HG03066 (cell line): ENCODE measurements around the gene FBXL13.
"Not testable (repeated sequence)": the region's sequence is repeated elsewhere in the genome, so short reads cannot be mapped to it uniquely, and the experiment has no call there.

Experiments used
- ATAC-seq: cut with Tn5 transposase; IDR thresholded peaks from one replicate; pipeline ENCODE4 v1.9.1; 2021; ENCODE audit warnings: low read depth; ENCODE audit not compliant: unreplicated experiment

The FBXL13 gene

DNA sequence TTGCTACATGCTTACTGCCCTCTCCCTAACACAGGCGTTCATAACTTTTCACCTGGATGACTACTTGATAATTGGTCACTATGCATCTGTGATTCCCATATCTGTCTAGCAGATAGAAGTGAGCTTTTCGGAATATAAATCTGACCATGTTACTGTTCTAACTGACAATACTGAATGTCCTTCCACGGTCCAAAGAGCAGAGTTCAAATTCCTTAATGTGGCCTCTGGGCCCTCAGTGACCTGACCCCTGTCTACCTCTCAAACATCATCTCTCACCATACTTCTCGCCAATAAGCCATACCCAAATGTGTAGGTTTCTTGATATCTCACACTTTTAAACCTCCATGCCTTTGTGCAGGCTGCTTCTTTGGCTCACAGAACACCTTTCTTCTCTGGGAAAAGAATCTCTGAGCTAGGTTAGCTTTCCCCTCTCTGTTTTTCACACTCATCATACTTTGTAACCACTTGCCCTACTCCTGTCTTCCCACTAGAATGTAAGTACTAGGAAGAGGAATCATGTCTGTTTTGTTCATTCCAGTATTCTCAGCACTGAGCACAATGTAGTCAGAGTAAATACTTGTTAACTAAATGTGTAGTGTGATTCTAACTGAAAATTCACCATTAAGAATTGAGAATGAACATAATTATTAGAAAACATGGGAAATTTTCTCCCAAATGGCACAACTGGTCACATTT lies 201.0 kb downstream of the FBXL13 start:
- ATAC-seq, result peak; percentile 23

GRCh38 chr7:102872460-102872859 lies 202.1 kb downstream of the FBXL13 start:
- no peak for ATAC-seq

- no peak for ATAC-seq
Measured at GRCh38 chr7:102869195-102869594, 205.4 kb downstream of the FBXL13 start.

- no peak for ATAC-seq
Measured at GRCh38 chr7:102866535-102867215, 207.9 kb downstream of the FBXL13 start.

DNA sequence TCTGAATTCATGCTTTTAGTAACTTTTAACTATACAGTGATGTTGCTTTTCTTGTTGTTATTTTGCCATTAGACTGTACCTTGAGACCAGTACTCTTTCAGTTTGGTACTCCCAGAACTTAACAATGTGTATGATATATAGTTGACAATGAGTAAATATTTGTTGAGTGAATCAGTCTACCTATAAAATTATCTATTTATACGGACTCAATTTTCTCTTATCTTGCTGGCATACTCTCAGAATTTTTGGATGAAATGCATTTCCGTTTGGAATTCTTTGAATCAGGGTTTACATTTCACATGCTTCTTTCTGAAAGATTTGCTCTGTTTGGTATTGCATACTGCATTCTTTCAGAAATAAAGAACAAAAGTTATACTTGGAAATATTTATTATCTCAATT lies 209.6 kb downstream of the FBXL13 start:
- ATAC-seq, result no peak

- no peak for ATAC-seq
Measured at GRCh38 chr7:102860351-102860811, 214.2 kb downstream of the FBXL13 start.

GRCh38 chr7:102859799-102860125 lies 214.8 kb downstream of the FBXL13 start:
- no peak for ATAC-seq

GRCh38 chr7:102859084-102859798 lies 215.4 kb downstream of the FBXL13 start:
- ATAC-seq, result no peak

DNA sequence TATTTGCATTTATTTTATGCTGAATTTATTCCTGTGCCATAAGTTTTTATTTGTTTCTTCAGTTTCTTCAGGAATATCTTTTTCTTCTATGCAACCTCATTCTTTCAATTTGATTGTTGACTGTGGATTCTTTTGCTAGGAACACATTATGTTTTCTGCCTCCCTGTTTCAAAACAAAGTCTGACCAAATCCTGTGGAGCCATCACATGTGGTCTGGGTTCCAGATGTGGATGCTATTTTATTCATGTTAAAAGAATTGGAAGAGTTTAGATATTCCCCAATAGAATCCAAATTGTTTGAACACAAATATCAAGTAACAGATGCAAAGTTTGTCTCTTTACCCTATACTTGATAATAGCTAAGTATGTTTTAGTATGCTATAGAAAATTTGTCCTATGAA lies 218.6 kb downstream of the FBXL13 start:
- no peak for ATAC-seq

DNA sequence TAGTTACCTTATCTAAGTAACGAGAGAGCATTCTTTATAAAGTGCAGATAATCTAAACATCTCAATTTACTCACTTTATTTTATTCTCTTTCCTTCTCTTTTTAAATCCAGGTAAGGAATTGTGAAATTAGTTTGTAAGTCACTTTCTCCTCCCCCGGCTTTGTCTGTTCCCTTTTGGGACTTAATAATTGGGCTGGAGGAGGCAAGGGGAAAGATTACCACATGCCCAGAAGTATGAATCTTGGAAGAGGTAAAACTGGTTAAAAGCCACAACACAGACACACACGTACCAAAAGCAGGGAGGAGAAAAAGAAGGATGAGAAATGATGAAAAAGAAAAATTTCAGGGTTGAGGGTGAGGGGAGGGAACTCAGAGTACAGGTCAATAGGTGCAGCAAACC lies 225.1 kb downstream of the FBXL13 start:
- no peak for ATAC-seq

GRCh38 chr7:102849079-102849478 lies 225.5 kb downstream of the FBXL13 start:
- no peak for ATAC-seq

GRCh38 chr7:102845346-102845745 lies 229.2 kb downstream of the FBXL13 start:
- no peak for ATAC-seq

- ATAC-seq, result peak; percentile 79
Measured at GRCh38 chr7:102843850-102844249, 230.7 kb downstream of the FBXL13 start.

DNA sequence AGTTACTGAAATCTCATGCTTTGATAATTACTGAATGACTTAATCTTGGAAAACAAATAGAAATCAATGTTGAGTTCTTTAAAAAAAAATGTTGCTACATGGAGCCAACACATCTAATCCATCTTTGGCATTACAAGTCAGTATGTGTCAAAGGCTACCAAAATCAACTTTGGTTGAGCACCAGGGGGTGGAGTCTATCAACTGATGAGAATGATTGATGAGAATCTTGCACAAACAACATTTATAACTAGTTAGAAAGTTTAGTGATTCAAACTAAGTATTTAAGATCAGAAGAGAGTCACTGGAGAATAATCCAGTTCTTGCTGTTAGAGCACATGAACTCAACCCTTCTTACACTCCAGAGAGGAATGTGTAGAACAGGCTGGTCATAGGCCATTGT lies 232.3 kb downstream of the FBXL13 start:
- no peak for ATAC-seq

DNA sequence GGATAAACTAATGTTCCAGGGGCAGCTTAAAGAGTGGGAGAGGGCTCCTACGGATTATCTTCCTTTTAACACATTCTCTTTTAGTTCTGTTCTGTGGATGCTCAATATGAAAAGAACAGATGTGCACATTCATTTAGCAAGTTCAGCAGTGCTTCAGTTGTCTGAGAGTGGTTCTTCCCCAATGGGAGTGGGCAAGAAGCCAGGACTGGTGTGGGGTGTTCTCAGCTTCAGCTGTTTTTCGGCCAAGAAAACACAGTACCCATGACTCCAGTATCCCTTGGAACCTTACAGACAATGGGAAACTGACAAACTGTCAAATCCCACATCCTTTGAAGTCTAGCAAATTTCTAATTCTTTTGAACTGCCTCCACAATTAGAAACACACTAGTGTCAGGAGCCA lies 233.3 kb downstream of the FBXL13 start:
- ATAC-seq, result no peak

GRCh38 chr7:102840404-102840803 lies 234.2 kb downstream of the FBXL13 start:
- no peak for ATAC-seq

DNA sequence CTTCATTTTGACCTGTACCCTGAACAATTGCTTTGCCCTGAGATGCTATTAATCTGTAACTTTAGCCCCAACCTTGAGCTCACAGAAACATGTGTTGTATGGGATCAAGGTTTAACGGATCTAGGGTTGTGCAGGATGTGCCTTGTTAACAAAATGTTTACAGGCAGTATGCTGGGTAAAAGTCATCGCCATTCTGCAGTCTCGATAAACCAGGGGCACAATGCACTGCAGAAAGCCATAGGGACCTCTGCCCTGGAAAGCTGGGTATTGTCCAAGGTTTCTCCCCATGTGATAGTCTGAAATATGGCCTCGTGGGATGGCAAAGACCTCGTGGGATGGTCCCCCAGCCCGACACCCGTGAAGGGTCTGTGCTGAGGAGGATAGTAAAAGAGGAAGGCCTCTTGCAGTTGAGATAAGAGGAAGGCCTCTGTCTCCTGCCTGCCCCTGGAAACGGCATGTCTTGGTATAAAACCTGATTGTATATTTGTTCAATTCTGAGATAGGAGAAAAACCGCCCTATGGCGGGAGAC lies 236.0 kb downstream of the FBXL13 start:
- ATAC-seq, result not testable (repeated sequence)

GRCh38 chr7:102837802-102838201 lies 236.8 kb downstream of the FBXL13 start:
- ATAC-seq, result no peak

DNA sequence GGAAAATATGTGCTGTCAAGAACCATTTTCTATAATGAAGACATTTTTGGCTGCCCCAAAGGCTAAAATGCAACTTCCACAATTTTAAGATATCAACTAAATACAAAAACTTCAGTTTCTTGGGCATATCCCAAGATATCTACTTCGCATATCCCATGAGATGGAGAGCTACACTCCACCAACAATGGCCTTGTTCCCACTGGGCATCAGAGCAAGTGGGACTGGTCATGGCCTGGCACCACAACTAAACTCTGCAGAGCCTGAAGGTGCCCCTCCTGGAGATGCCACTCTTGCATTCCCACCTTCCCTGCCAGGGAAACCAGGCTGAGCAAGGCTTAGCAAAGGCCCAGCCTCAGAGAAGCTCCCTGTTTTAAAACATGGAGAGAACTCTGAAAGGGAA lies 237.6 kb downstream of the FBXL13 start:
- no peak for ATAC-seq

DNA sequence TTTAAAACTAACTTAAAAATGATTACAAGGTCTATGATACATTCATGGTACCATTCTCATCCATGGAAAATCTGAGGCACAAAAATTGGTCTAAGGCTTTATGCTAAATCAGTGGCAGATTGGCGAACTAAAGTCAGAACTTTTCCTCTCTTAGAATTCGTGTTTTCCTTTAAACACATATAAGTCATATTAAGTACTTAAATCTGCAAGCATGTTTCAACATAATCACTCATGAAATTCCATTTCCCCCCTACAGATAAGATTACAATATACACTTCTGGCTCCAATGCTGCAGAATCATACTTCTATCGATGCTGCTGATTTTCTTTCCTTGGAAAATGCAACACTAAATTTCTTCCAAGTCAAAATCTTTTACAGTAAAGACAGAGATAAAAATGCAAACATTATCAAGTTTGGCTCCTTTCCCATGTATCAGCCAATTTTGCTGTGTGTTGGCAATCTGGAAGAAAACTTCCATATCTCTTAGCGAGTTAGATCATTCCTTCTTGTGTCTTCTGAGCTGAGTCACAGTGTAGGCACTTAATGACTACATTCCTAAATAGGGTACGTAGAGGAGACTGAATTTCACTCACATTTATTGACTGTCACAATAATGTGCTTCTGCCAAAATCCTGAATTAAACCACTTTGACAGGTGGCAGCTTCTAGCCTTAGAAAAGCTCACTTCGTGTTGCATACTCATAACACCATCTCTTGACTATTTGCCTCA lies 238.2 kb downstream of the FBXL13 start:
- ATAC-seq, result no peak

DNA sequence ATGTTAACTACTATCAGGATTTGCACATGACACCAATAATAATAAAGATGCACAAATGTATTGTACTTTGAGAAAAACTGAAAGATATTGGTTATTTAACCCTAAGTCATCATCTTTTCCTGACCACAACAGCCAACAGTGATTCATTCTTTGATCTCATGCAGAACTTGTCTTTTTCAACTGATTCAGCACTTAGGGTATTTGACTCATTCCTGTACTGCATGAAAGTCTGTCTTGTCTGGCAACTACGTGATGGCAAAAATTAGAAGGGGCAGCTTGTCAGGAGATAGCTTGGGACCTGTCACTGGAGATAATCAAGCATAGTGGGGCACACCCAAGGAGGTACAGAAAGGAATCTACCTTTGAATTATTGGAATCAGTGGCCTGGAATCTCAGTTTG lies 239.6 kb downstream of the FBXL13 start:
- peak; percentile 88 for ATAC-seq
